HepG2 (cell line): ENCODE measurements around the gene SH3YL1. TPM values are rescaled to one million over a fixed set of nuclear protein-coding genes. Genes with fewer than 3 reads are reported as not detected.
A peak's percentile ranks its signal among the peaks of the same experiment; 100 is the strongest.

Experiments used
- CEBPG ChIP-seq: IDR thresholded peaks from 2 replicates; pipeline ENCODE4 v1.6.1; 2016
- FOXA3 ChIP-seq: IDR thresholded peaks from 2 replicates; pipeline ENCODE4 v1.6.1; 2016; ENCODE audit warnings: missing genetic modification reagents, missing compliant biosample characterization
- GATAD2A ChIP-seq: IDR thresholded peaks from 2 replicates; pipeline ENCODE4 v1.6.1; 2016
- HIVEP1 ChIP-seq: sonication (generic); formaldehyde crosslinking; IDR thresholded peaks from 2 replicates; pipeline ENCODE4 v1.4.0; 2020; ENCODE audit warnings: mild to moderate bottlenecking, missing genetic modification reagents
- HOMEZ ChIP-seq: IDR thresholded peaks from 2 replicates; pipeline ENCODE4 v1.6.1; 2016; ENCODE audit warnings: low read depth
- MED1 ChIP-seq: sonication (generic); formaldehyde crosslinking; IDR thresholded peaks from 2 replicates; pipeline ENCODE4 v1.4.0; 2020; ENCODE audit warnings: missing genetic modification reagents
- MXD4 ChIP-seq: IDR thresholded peaks from 2 replicates; pipeline ENCODE4 v1.6.1; 2016; ENCODE audit warnings: mild to moderate bottlenecking, missing biosample characterization, missing genetic modification reagents
- NBN ChIP-seq: fragments of 450-650 bp; conservative IDR thresholded peaks from 2 replicates; pipeline ENCODE4 v1.6.1; 2017
- NR2F1 ChIP-seq, 2 experiments: fragments of 450-650 bp in 1 of 2; formaldehyde crosslinking in 1 of 2; IDR thresholded peaks; 2 replicates each; pipeline versions ENCODE4 v1.5.0 to v1.6.1; 2016 to 2020; ENCODE audit warnings: mild to moderate bottlenecking in 1 of 2, missing compliant biosample characterization in 1 of 2, missing genetic modification reagents in 1 of 2, moderate library complexity in 1 of 2
- NR2F6 ChIP-seq, 2 experiments: IDR thresholded peaks; 2 replicates each; pipeline ENCODE4 v1.6.1; 2016; ENCODE audit warnings: antibody characterized with exemption in 1 of 2, mild to moderate bottlenecking in 1 of 2
- RBFOX2 ChIP-seq: fragments of 200-400 bp; formaldehyde crosslinking; IDR thresholded peaks from 2 replicates; pipeline ENCODE4 v1.6.1; 2017; ENCODE audit warnings: low read depth, mild to moderate bottlenecking, low read length
- SAP130 ChIP-seq: IDR thresholded peaks from 2 replicates; pipeline ENCODE4 v1.6.1; 2016; ENCODE audit warnings: low read depth
- SPEN ChIP-seq: sonication (generic); formaldehyde crosslinking; IDR thresholded peaks from 2 replicates; pipeline ENCODE4 v1.5.1; 2020; ENCODE audit warnings: low read depth, mild to moderate bottlenecking, missing genetic modification reagents
- ZKSCAN8 ChIP-seq: IDR thresholded peaks from 2 replicates; pipeline ENCODE4 v1.6.1; 2016; ENCODE audit warnings: borderline replicate concordance, missing genetic modification reagents, missing compliant biosample characterization
- ZMYM4 ChIP-seq: sonication (generic); formaldehyde crosslinking; IDR thresholded peaks from 2 replicates; pipeline ENCODE4 v1.8.1; 2023; ENCODE audit warnings: mild to moderate bottlenecking, missing genetic modification reagents
- ZNF136 ChIP-seq: sonication (generic); formaldehyde crosslinking; IDR thresholded peaks from 2 replicates; pipeline ENCODE4 v1.8.1; 2022; ENCODE audit warnings: low read depth, mild to moderate bottlenecking, moderate library complexity, missing genetic modification reagents
- ZNF3 ChIP-seq: IDR thresholded peaks from 2 replicates; pipeline ENCODE4 v1.7.0; 2017; ENCODE audit warnings: inconsistent platforms
- ZNF382 ChIP-seq: sonication (generic); formaldehyde crosslinking; IDR thresholded peaks from 2 replicates; pipeline ENCODE4 v1.5.0; 2020; ENCODE audit warnings: missing genetic modification reagents, mild to moderate bottlenecking, borderline replicate concordance
- ZNF784 ChIP-seq: sonication (generic); formaldehyde crosslinking; IDR thresholded peaks from 2 replicates; pipeline ENCODE4 v1.5.1; 2020; ENCODE audit warnings: missing genetic modification reagents, mild to moderate bottlenecking, borderline replicate concordance
- ZNF792 ChIP-seq: IDR thresholded peaks from 2 replicates; pipeline ENCODE4 v1.6.1; 2016
- polyA plus RNA-seq, 8 experiments: library from polyadenylated mRNA; depleted of rRNA in 3 of 8; stranded (reverse) in 7 of 8; unstranded in 1 of 8; fragments of >200 nt; fragmentation: Illumina TruSeq in 4 of 8; extraction: Trizol in 4 of 8; gene quantifications; 2 replicates each; pipeline versions ENCODE4 v1.2.1 to v1.2.3, GENCODE V29; 2011 to 2016; ENCODE audit warnings: low read depth in 4 of 8, missing spikeins in 1 of 8, mixed read lengths in 1 of 8; ENCODE audit not compliant: insufficient read depth in 1 of 8
- total RNA-seq, 5 experiments: library from RNA; depleted of rRNA; stranded (reverse); fragments of >200 nt; fragmentation: Illumina TruSeq; extraction: Trizol; gene quantifications; 2 replicates each; pipeline ENCODE4 v1.2.3, GENCODE V29; 2016; ENCODE audit warnings: low read depth in 1 of 5
- TF ChIP-seq, protein P1 (sequence below): IDR thresholded peaks from 2 replicates; pipeline ENCODE4 v1.6.1; 2016; ENCODE audit warnings: missing compliant biosample characterization, missing genetic modification reagents, borderline replicate concordance
- TF ChIP-seq, protein P2 (sequence below), 2 experiments: fragments of 450-650 bp in 1 of 2; sonication (generic) in 1 of 2; formaldehyde crosslinking; IDR thresholded peaks; 2 replicates each; pipeline versions ENCODE4 v1.5.0 to v1.8.0; 2020 to 2022; ENCODE audit warnings: mild to moderate bottlenecking in 1 of 2, missing genetic modification reagents in 1 of 2

The SH3YL1 gene
- total and polyA plus RNA-seq, 2 of the 13 experiments (the other 11 are each of a cell fraction or from before 2014, with no cell fraction given): 13.0 to 48.2 TPM

DNA sequence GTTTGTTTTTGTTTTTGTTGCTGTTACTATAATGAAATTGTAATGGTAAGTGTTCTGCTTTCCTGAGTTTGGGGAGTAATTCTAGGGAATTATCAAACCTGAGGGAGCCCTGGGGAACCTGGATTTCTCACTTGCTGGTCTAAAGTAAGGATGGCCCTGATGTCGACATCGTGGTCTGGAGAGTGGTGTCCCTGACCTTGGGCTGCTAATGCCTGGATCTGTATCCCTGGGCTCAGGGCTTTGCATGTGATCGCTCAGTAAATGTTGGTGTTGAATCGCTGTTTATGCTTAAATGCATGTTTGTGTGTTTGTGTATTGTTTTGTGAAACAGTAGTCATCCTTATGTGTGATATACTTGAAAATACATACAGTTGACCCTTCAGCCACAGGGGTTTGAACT, 7.0 kb upstream of the SH3YL1 start (continued):
- TF ChIP-seq, protein P1, sequence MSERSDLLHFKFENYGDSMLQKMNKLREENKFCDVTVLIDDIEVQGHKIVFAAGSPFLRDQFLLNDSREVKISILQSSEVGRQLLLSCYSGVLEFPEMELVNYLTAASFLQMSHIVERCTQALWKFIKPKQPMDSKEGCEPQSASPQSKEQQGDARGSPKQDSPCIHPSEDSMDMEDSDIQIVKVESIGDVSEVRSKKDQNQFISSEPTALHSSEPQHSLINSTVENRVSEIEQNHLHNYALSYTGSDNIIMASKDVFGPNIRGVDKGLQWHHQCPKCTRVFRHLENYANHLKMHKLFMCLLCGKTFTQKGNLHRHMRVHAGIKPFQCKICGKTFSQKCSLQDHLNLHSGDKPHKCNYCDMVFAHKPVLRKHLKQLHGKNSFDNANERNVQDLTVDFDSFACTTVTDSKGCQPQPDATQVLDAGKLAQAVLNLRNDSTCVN (CRISPR knock-in tag): no peak
- no peak for TF ChIP-seq ZNF784 (CRISPR knock-in tag)
- no peak for TF ChIP-seq ZNF792 (CRISPR knock-in tag)
- no peak for TF ChIP-seq ZKSCAN8 (CRISPR knock-in tag)
- peak; percentile 63 for TF ChIP-seq CEBPG (CRISPR knock-in tag)
- TF ChIP-seq ZNF3 (CRISPR knock-in tag): peak; percentile 83
- TF ChIP-seq HIVEP1 (CRISPR knock-in tag): 0 out of 2 replicates have a peak, but pooled peaks have one; percentile 39
- peak; percentile 70; the same call in 1 of the 2 replicates for TF ChIP-seq GATAD2A (CRISPR knock-in tag)
- peak; percentile 89 for TF ChIP-seq HOMEZ (CRISPR knock-in tag)
- TF ChIP-seq ZNF136: no peak
- no peak for TF ChIP-seq ZNF382
- peak; percentile 72 for TF ChIP-seq ZMYM4 (CRISPR knock-in tag)
- peak; percentile 51; the same call in 1 of the 2 replicates for TF ChIP-seq SAP130
- TF ChIP-seq MXD4: no peak
- TF ChIP-seq NR2F1 (CRISPR knock-in tag; IDR thresholded peaks at IDR 0.05): peak in 1 of 2 experiments; percentile 42; a peak in 1 of 4 replicates
- TF ChIP-seq, protein P2, sequence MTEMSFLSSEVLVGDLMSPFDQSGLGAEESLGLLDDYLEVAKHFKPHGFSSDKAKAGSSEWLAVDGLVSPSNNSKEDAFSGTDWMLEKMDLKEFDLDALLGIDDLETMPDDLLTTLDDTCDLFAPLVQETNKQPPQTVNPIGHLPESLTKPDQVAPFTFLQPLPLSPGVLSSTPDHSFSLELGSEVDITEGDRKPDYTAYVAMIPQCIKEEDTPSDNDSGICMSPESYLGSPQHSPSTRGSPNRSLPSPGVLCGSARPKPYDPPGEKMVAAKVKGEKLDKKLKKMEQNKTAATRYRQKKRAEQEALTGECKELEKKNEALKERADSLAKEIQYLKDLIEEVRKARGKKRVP (CRISPR knock-in tag; IDR thresholded peaks at IDR 0.05): 0 out of 4 replicates have a peak, but pooled peaks of 1 of the 2 experiments have one; percentile 22
- TF ChIP-seq RBFOX2: no peak
- TF ChIP-seq NR2F6 (IDR thresholded peaks at IDR 0.05): peak; percentile 22; the same call in 1 of the 2 replicates
- TF ChIP-seq NR2F6 (CRISPR knock-in tag; IDR thresholded peaks at IDR 0.05): peak; percentile 63; the same call in 1 of the 2 replicates
- TF ChIP-seq MED1: peak; percentile 36; the same call in 1 of the 2 replicates
- TF ChIP-seq NBN: no peak
- peak; percentile 37; the same call in 1 of the 2 replicates for TF ChIP-seq FOXA3
- no peak for TF ChIP-seq SPEN (CRISPR knock-in tag)
